DND-41 (cell line): ENCODE measurements around the gene RAB25.

ENCODE experiments used
- ATAC-seq: fragments of 200-7000 bp; cut with Tn5 transposase; 3 replicates; pipeline ENCODE4 v1.9.1; 2021; ENCODE audit warnings: low read depth; ENCODE audit not compliant: insufficient read depth
- DNase-seq: peaks from one replicate; pipeline ENCODE4 v3.0.0-alpha.2; 2020
- H2AFZ ChIP-seq: 2 replicates; pipeline ENCODE4 v1.6.0; 2012; ENCODE audit warnings: low read depth, low read length
- H3K27ac ChIP-seq: 2 replicates; pipeline ENCODE4 v1.5.1; 2012; ENCODE audit warnings: low read length, inconsistent platforms
- H3K27me3 ChIP-seq: fragments of 200-600 bp; sonication (generic); 2 replicates; pipeline ENCODE4 v1.6.0; 2012; ENCODE audit warnings: low read length, mild to moderate bottlenecking, inconsistent platforms; ENCODE audit not compliant: insufficient read depth, poor library complexity
- H3K36me3 ChIP-seq: 2 replicates; pipeline ENCODE4 v1.5.1; 2012; ENCODE audit warnings: low read length, inconsistent platforms; ENCODE audit not compliant: insufficient read depth
- H3K4me1 ChIP-seq: 2 replicates; pipeline ENCODE4 v1.5.1; 2012; ENCODE audit warnings: mild to moderate bottlenecking, low read length; ENCODE audit not compliant: insufficient read depth
- H3K4me2 ChIP-seq: 2 replicates; pipeline ENCODE4 v1.6.0; 2012; ENCODE audit warnings: mild to moderate bottlenecking, moderate library complexity, low read length, inconsistent platforms; ENCODE audit not compliant: insufficient read depth
- H3K4me3 ChIP-seq, 2 experiments: fragments of 200-600 bp in 1 of 2; shearing (Covaris generic) in 1 of 2; 2 replicates each; pipeline ENCODE4 v1.5.1; 2012 to 2016; ENCODE audit warnings: inconsistent platforms in 2 of 2, low read length in 2 of 2, mild to moderate bottlenecking in 2 of 2, low read depth in 1 of 2, moderate library complexity in 1 of 2
- H3K79me2 ChIP-seq: 2 replicates; pipeline ENCODE4 v1.6.0; 2012; ENCODE audit warnings: low read length, inconsistent platforms; ENCODE audit not compliant: insufficient read depth
- H3K9ac ChIP-seq: 2 replicates; pipeline ENCODE4 v1.6.0; 2012; ENCODE audit warnings: low read depth, mild to moderate bottlenecking, inconsistent platforms, low read length, moderate library complexity
- H3K9me3 ChIP-seq: 2 replicates; pipeline ENCODE4 v1.5.1; 2012; ENCODE audit warnings: low read length, moderate library complexity, mild to moderate bottlenecking, inconsistent platforms; ENCODE audit not compliant: insufficient read depth, severe bottlenecking
- H4K20me1 ChIP-seq: 2 replicates; pipeline ENCODE4 v1.6.0; 2012; ENCODE audit warnings: low read length; ENCODE audit not compliant: insufficient read depth
- EZH2 ChIP-seq: IDR thresholded peaks from 3 replicates; pipeline ENCODE4 v1.6.1; 2012; ENCODE audit warnings: borderline replicate concordance, low read depth, mild to moderate bottlenecking, moderate library complexity, low read length, inconsistent platforms; ENCODE audit not compliant: severe bottlenecking
- TF ChIP-seq, protein P1 (sequence below): IDR thresholded peaks from 2 replicates; pipeline ENCODE4 v1.5.1; 2012; ENCODE audit warnings: borderline replicate concordance, low read length, moderate library complexity, mild to moderate bottlenecking; ENCODE audit not compliant: poor library complexity, severe bottlenecking; ENCODE audit errors: extremely low read depth

The RAB25 gene

DNA sequence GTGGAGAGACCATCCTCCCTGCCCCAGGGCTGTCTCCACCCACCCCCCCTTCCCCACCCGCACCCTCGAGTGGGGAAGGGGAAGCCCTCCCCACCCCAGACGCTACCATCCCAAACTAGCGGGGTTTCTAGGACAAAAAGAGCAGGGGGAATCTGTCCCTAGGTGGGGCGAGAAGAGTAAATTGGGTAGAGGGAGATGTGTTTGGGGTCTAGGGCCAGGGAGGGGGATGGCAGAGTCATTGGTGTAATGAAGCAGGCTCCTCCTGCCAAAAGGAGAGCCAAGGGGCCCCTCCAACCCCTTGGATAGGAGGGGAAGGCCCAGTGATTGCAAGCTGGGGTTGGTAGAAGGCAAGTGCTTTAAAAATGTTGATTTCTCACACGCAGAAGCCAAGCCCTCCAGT is 11.3 kb downstream of the RAB25 start:
- no peaks in the 10 kb centered on the region for H3K79me2 ChIP-seq
- no peak overlapping the region for H3K4me3 ChIP-seq
- TF ChIP-seq EZH2: no peak
- TF ChIP-seq, protein P1, sequence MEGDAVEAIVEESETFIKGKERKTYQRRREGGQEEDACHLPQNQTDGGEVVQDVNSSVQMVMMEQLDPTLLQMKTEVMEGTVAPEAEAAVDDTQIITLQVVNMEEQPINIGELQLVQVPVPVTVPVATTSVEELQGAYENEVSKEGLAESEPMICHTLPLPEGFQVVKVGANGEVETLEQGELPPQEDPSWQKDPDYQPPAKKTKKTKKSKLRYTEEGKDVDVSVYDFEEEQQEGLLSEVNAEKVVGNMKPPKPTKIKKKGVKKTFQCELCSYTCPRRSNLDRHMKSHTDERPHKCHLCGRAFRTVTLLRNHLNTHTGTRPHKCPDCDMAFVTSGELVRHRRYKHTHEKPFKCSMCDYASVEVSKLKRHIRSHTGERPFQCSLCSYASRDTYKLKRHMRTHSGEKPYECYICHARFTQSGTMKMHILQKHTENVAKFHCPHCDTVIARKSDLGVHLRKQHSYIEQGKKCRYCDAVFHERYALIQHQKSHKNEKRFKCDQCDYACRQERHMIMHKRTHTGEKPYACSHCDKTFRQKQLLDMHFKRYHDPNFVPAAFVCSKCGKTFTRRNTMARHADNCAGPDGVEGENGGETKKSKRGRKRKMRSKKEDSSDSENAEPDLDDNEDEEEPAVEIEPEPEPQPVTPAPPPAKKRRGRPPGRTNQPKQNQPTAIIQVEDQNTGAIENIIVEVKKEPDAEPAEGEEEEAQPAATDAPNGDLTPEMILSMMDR: no peak
- no peak overlapping the region for H3K27ac ChIP-seq
- H3K9me3 ChIP-seq: no peaks in the 10 kb centered on the region
- peaks cover 3% of the 10 kb centered on the region; the same call in 1 of the 2 replicates for H4K20me1 ChIP-seq
- no peak overlapping the region for H2AFZ ChIP-seq
- H3K27me3 ChIP-seq: no peaks in the 10 kb centered on the region
- H3K9ac ChIP-seq: no peak overlapping the region
- H3K36me3 ChIP-seq: peaks cover 27% of the 10 kb centered on the region
- ATAC-seq (no peak), DNase-seq (no peak)
- no peak overlapping the region for H3K4me2 ChIP-seq
- no peaks in the 10 kb centered on the region for H3K4me1 ChIP-seq

GRCh38 chr1:156073110-156073687 is 12.2 kb downstream of the RAB25 start:
- Histone ChIP-seq H2AFZ (no peak overlapping the region), H3K4me1 (no peaks in the 10 kb centered on the region), H3K9ac (no peak overlapping the region), H3K4me3 (no peak overlapping the region), H3K79me2 (no peaks in the 10 kb centered on the region), H3K27ac (no peak overlapping the region), H4K20me1 (peaks cover 7% of the 10 kb centered on the region; the same call in 1 of the 2 replicates), H3K9me3 (no peaks in the 10 kb centered on the region), H3K36me3 (peaks cover 31% of the 10 kb centered on the region), H3K27me3 (no peaks in the 10 kb centered on the region), H3K4me2 (no peak overlapping the region)
- ATAC-seq (no peak), DNase-seq (no peak)
- TF ChIP-seq, protein P1: no peak
- TF ChIP-seq EZH2: no peak

GRCh38 chr1:156073740-156074139 is 12.8 kb downstream of the RAB25 start:
- Histone ChIP-seq H2AFZ (no peak overlapping the region), H3K9me3 (no peaks in the 10 kb centered on the region), H3K36me3 (peaks cover 31% of the 10 kb centered on the region), H3K79me2 (no peaks in the 10 kb centered on the region), H3K27ac (no peak overlapping the region), H3K4me2 (no peak overlapping the region), H3K27me3 (no peaks in the 10 kb centered on the region), H3K9ac (no peak overlapping the region), H4K20me1 (peaks cover 8% of the 10 kb centered on the region; the same call in 1 of the 2 replicates), H3K4me3 (no peak overlapping the region), H3K4me1 (no peaks in the 10 kb centered on the region)
- no peak for TF ChIP-seq EZH2
- TF ChIP-seq, protein P1: no peak
- no peak for ATAC-seq
- DNase-seq: no peak

DNA sequence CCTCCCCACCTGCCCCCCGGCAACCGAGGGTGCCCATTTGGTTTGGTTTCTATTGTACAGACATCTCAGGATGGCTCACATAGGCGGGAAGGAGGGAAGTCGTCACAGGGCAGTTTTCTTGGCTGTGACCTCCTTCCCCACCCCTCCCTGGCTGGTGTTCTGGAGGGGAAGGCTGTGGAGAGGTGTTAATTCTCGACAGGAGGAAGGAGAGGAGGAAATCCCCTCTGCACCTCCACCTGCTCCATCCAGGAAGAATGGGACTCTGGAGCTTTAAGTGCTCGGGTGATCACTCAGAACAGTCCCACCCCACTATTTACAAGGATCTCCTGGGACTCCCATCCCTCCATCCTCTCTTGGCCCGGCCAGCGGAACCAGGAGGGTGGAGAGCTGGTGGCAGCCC is 13.7 kb downstream of the RAB25 start:
- no peak for ATAC-seq
- Histone ChIP-seq H3K27me3 (no peaks in the 10 kb centered on the region), H3K4me2 (no peak overlapping the region), H4K20me1 (peaks cover 8% of the 10 kb centered on the region; the same call in 1 of the 2 replicates), H3K9me3 (no peaks in the 10 kb centered on the region), H3K79me2 (no peaks in the 10 kb centered on the region), H3K4me1 (0 out of 2 replicates have a peak, but pooled peaks cover 3% of the 10 kb centered on the region), H3K9ac (no peak overlapping the region), H3K4me3 (no peak overlapping the region), H2AFZ (no peak overlapping the region), H3K36me3 (peaks cover 31% of the 10 kb centered on the region), H3K27ac (no peak overlapping the region)
- no peak for DNase-seq
- TF ChIP-seq, protein P1: no peak
- no peak for TF ChIP-seq EZH2
